OCI-LY3 (cell line): ENCODE results near the gene PTPRD.
"Not testable (repeated sequence)": the region's sequence is repeated elsewhere in the genome, so short reads cannot be mapped to it uniquely, and the experiment has no call there.

Experiments
- H2AFZ ChIP-seq: fragments of 200-600, 300-600 bp; shearing (Covaris generic); 2 replicates; pipeline ENCODE4 v1.6.0; 2014; ENCODE audit warnings: antibody characterized with exemption, low read depth, low read length
- H3K27ac ChIP-seq: fragments of 200-600, 300-600 bp; sonication (generic); 2 replicates; pipeline ENCODE4 v1.5.1; 2014; ENCODE audit warnings: mild to moderate bottlenecking, low read length, moderate library complexity, mixed read lengths
- H3K27me3 ChIP-seq: fragments of 200-600, 300-600 bp; sonication (generic); 2 replicates; pipeline ENCODE4 v1.6.1; 2014; ENCODE audit warnings: low read depth, low read length, mixed read lengths
- H3K36me3 ChIP-seq: fragments of 200-600, 300-600 bp; sonication (generic); replicated peaks from 2 replicates; pipeline ENCODE3; 2014; ENCODE audit warnings: low read depth, low read length, mixed read lengths
- H3K4me1 ChIP-seq: fragments of 300-600, 200-600 bp; sonication (generic); 2 replicates; pipeline ENCODE4 v1.6.1; 2014; ENCODE audit warnings: low read length, mixed read lengths
- H3K4me2 ChIP-seq: fragments of 200-600, 300-600 bp; sonication (generic); 2 replicates; pipeline ENCODE4 v1.6.1; 2014; ENCODE audit warnings: low read length, mixed read lengths
- H3K4me3 ChIP-seq: fragments of 300-600, 200-600 bp; sonication (generic); 2 replicates; pipeline ENCODE4 v1.5.1; 2014; ENCODE audit warnings: antibody characterized with exemption, mild to moderate bottlenecking, low read length, moderate library complexity
- H3K79me2 ChIP-seq: fragments of 300-600, 200-600 bp; shearing (Covaris generic); 2 replicates; pipeline ENCODE4 v1.6.1; 2014; ENCODE audit warnings: mild to moderate bottlenecking, low read length, mixed read lengths
- H3K9ac ChIP-seq: fragments of 300-600, 200-600 bp; shearing (Covaris generic); 2 replicates; pipeline ENCODE4 v1.6.0; 2014; ENCODE audit warnings: mild to moderate bottlenecking, low read length, moderate library complexity
- H3K9me3 ChIP-seq: fragments of 200-600, 300-600 bp; shearing (Covaris generic); 2 replicates; pipeline ENCODE4 v1.6.1; 2014; ENCODE audit warnings: low read length, mixed read lengths; ENCODE audit not compliant: insufficient read depth
- H4K20me1 ChIP-seq: fragments of 200-600, 300-600 bp; sonication (generic); 2 replicates; pipeline ENCODE4 v1.6.1; 2016; ENCODE audit warnings: low read length, mixed read lengths; ENCODE audit not compliant: insufficient read depth
- EZH2phosphoT487 ChIP-seq: fragments of 200-600 bp; shearing (Covaris generic); IDR thresholded peaks from 2 replicates; pipeline ENCODE4 v1.6.1; 2018; ENCODE audit warnings: antibody characterized with exemption, mixed run types, low read depth
- TF ChIP-seq, protein P1 (sequence below): fragments of 200-600, 300-600 bp; sonication (generic); IDR thresholded peaks from 2 replicates; pipeline ENCODE4 v1.5.1; 2014; ENCODE audit warnings: antibody characterized with exemption, low read length, low read depth

The PTPRD gene

GRCh38 chr9:9478741-9479140, 1134.1 kb downstream of the PTPRD start:
- Histone ChIP-seq H3K9me3 (no peaks in the 10 kb centered on the region), H3K27me3 (no peaks in the 10 kb centered on the region), H3K27ac (no peak overlapping the region), H3K4me2 (no peak overlapping the region), H3K4me3 (no peak overlapping the region), H3K36me3 (no peaks in the 10 kb centered on the region), H3K4me1 (no peaks in the 10 kb centered on the region), H3K79me2 (no peaks in the 10 kb centered on the region), H4K20me1 (no peaks in the 10 kb centered on the region), H2AFZ (no peak overlapping the region), H3K9ac (no peak overlapping the region)
- TF ChIP-seq, protein P1, sequence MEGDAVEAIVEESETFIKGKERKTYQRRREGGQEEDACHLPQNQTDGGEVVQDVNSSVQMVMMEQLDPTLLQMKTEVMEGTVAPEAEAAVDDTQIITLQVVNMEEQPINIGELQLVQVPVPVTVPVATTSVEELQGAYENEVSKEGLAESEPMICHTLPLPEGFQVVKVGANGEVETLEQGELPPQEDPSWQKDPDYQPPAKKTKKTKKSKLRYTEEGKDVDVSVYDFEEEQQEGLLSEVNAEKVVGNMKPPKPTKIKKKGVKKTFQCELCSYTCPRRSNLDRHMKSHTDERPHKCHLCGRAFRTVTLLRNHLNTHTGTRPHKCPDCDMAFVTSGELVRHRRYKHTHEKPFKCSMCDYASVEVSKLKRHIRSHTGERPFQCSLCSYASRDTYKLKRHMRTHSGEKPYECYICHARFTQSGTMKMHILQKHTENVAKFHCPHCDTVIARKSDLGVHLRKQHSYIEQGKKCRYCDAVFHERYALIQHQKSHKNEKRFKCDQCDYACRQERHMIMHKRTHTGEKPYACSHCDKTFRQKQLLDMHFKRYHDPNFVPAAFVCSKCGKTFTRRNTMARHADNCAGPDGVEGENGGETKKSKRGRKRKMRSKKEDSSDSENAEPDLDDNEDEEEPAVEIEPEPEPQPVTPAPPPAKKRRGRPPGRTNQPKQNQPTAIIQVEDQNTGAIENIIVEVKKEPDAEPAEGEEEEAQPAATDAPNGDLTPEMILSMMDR = no peak
- TF ChIP-seq EZH2phosphoT487 = no peak

- H2AFZ ChIP-seq = no peak overlapping the region
- H4K20me1 ChIP-seq = no peaks in the 10 kb centered on the region
- no peaks in the 10 kb centered on the region for H3K27me3 ChIP-seq
- TF ChIP-seq EZH2phosphoT487 = no peak
- TF ChIP-seq, protein P1 = no peak
- H3K27ac ChIP-seq = no peak overlapping the region
- no peaks in the 10 kb centered on the region for H3K79me2 ChIP-seq
- H3K4me2 ChIP-seq = no peak overlapping the region
- H3K4me1 ChIP-seq = no peaks in the 10 kb centered on the region
- no peaks in the 10 kb centered on the region for H3K36me3 ChIP-seq
- H3K9me3 ChIP-seq = no peaks in the 10 kb centered on the region
- no peak overlapping the region for H3K4me3 ChIP-seq
- H3K9ac ChIP-seq = no peak overlapping the region
Measured at GRCh38 chr9:9469271-9469670, 1143.5 kb downstream of the PTPRD start.

DNA sequence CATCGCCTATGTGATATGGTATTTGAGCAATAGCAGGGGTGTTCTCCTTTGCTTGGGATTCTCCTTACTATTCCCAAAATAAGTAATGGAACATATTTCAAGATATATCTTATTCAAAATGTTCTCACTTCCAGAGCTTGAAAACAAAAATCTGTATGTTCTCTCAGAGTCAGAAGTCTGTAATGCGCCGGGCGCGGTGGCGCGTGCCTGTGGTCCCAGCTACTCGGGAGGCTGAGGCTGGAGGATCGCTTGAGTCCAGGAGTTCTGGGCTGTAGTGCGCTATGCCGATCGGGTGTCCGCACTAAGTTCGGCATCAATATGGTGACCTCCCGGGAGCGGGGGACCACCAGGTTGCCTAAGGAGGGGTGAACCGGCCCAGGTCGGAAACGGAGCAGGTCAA, 1170.9 kb downstream of the PTPRD start:
- H3K27me3 ChIP-seq, H3K79me2 ChIP-seq, H3K27ac ChIP-seq, H3K9me3 ChIP-seq, H3K36me3 ChIP-seq, H3K4me2 ChIP-seq, H3K4me3 ChIP-seq, H4K20me1 ChIP-seq, H3K4me1 ChIP-seq, H2AFZ ChIP-seq, H3K9ac ChIP-seq: not testable (repeated sequence)

- no peak overlapping the region for H3K4me2 ChIP-seq
- no peaks in the 10 kb centered on the region for H3K9me3 ChIP-seq
- H3K79me2 ChIP-seq = no peaks in the 10 kb centered on the region
- no peak overlapping the region for H3K9ac ChIP-seq
- no peaks in the 10 kb centered on the region for H4K20me1 ChIP-seq
- H3K36me3 ChIP-seq = no peaks in the 10 kb centered on the region
- H3K4me1 ChIP-seq = no peaks in the 10 kb centered on the region
- no peak for TF ChIP-seq EZH2phosphoT487
- TF ChIP-seq, protein P1 = no peak
- H3K27ac ChIP-seq = no peak overlapping the region
- H3K27me3 ChIP-seq = no peaks in the 10 kb centered on the region
- no peak overlapping the region for H3K4me3 ChIP-seq
- H2AFZ ChIP-seq = no peak overlapping the region
Measured at GRCh38 chr9:9437641-9438040, 1175.2 kb downstream of the PTPRD start.

DNA sequence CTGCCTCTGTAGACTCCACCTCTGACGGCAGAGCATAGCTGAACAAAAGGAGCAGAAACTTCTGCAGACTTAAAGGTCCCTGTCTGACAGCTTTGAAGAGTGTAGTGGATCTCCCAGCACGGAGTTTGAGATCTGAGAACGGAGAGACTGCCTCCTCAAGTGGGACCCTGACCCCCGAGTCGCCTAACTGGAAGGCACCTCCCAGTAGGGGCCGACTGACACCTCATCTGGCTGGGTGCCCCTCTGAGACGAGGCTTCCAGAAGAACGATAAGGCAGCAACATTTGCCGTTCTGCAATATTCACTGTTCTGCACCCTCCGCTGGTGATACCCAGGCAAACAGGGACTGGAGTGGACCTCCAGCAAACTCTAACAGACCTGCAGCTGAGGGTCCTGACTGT, 1186.3 kb downstream of the PTPRD start:
- H3K27ac ChIP-seq, H4K20me1 ChIP-seq, H3K9me3 ChIP-seq, H3K4me3 ChIP-seq, H3K9ac ChIP-seq, H2AFZ ChIP-seq, H3K4me1 ChIP-seq, H3K36me3 ChIP-seq, H3K4me2 ChIP-seq, H3K79me2 ChIP-seq, H3K27me3 ChIP-seq: not testable (repeated sequence)
